NT2/D1 (cell line): ENCODE data around the gene KIF7.

Experiments used
- DNase-seq: peaks from one replicate; pipeline ENCODE4 v3.0.0-alpha.2; 2011; ENCODE audit warnings: low read depth, low spot score
- H3K27me3 ChIP-seq: 2 replicates; pipeline ENCODE4 v1.6.0; 2011; ENCODE audit warnings: mild to moderate bottlenecking; ENCODE audit not compliant: insufficient read length, insufficient read depth
- H3K36me3 ChIP-seq: 2 replicates; pipeline ENCODE4 v1.6.1; 2011; ENCODE audit warnings: mild to moderate bottlenecking, low read length, mixed read lengths; ENCODE audit not compliant: insufficient read depth, insufficient read length
- H3K4me1 ChIP-seq: 2 replicates; pipeline ENCODE4 v1.5.1; 2011; ENCODE audit not compliant: insufficient read depth, insufficient read length
- H3K4me3 ChIP-seq: 2 replicates; pipeline ENCODE4 v1.5.1; 2011; ENCODE audit warnings: low read depth; ENCODE audit not compliant: insufficient read length
- H3K9ac ChIP-seq: 2 replicates; pipeline ENCODE4 v1.6.0; 2011; ENCODE audit warnings: low read depth; ENCODE audit not compliant: insufficient read length
- H3K9me3 ChIP-seq: 2 replicates; pipeline ENCODE4 v1.5.1; 2011; ENCODE audit warnings: mild to moderate bottlenecking, low read length; ENCODE audit not compliant: insufficient read depth
- SUZ12 ChIP-seq: IDR thresholded peaks from 2 replicates; pipeline ENCODE4 v1.6.1; 2011; ENCODE audit not compliant: insufficient read length, insufficient read depth; ENCODE audit errors: extremely low read depth
- YY1 ChIP-seq: IDR thresholded peaks from 2 replicates; pipeline ENCODE4 v1.6.1; 2011; ENCODE audit not compliant: insufficient read length, insufficient read depth
- ZNF274 ChIP-seq: IDR thresholded peaks from 2 replicates; pipeline ENCODE4 v1.6.1; 2011; ENCODE audit warnings: mild to moderate bottlenecking, low read depth, low read length

Gene KIF7

DNA sequence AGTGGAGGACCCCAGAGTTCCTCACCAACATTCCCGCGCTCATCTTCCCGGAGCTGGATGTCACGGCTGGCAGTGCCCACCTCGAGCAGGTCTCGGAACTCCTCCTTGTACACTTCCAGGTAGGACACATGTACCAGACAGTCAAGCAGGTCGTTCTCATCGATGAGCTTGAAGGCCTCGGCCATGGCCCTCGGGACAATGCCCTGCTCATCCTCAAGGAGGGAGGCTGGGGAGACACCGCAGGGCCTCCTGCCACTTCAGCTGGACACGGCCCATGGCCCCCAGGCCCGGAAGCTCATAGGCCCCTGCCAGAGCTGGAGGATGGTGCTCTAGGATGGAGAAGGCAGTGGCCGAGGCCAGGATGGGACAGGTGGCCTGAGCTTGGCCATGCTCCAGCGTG, 5.6 kb downstream of the KIF7 start:
- no peak overlapping the region for H3K4me3 ChIP-seq

GRCh38 chr15:89649013-89649625, 6.1 kb downstream of the KIF7 start:
- no peak overlapping the region for H3K9ac ChIP-seq
- no peaks in the 10 kb centered on the region for H3K9me3 ChIP-seq
- H3K36me3 ChIP-seq, result peaks cover 83% of the 10 kb centered on the region
- no peaks in the 10 kb centered on the region for H3K27me3 ChIP-seq
- H3K4me3 ChIP-seq, result no peak overlapping the region
- peaks cover 7% of the 10 kb centered on the region for H3K4me1 ChIP-seq
- no peak for DNase-seq
- no peak for TF ChIP-seq YY1
- no peak for TF ChIP-seq ZNF274
- no peak for TF ChIP-seq SUZ12

More for the DNA sequence above, 5.6 kb downstream of the KIF7 start:
- Histone ChIP-seq H3K9ac (no peak overlapping the region), H3K4me1 (peaks cover 7% of the 10 kb centered on the region), H3K27me3 (peaks cover 6% of the 10 kb centered on the region), H3K9me3 (no peaks in the 10 kb centered on the region), H3K36me3 (peaks cover 78% of the 10 kb centered on the region)
- TF ChIP-seq ZNF274, result no peak
- TF ChIP-seq YY1, result no peak
- no peak for DNase-seq

DNA sequence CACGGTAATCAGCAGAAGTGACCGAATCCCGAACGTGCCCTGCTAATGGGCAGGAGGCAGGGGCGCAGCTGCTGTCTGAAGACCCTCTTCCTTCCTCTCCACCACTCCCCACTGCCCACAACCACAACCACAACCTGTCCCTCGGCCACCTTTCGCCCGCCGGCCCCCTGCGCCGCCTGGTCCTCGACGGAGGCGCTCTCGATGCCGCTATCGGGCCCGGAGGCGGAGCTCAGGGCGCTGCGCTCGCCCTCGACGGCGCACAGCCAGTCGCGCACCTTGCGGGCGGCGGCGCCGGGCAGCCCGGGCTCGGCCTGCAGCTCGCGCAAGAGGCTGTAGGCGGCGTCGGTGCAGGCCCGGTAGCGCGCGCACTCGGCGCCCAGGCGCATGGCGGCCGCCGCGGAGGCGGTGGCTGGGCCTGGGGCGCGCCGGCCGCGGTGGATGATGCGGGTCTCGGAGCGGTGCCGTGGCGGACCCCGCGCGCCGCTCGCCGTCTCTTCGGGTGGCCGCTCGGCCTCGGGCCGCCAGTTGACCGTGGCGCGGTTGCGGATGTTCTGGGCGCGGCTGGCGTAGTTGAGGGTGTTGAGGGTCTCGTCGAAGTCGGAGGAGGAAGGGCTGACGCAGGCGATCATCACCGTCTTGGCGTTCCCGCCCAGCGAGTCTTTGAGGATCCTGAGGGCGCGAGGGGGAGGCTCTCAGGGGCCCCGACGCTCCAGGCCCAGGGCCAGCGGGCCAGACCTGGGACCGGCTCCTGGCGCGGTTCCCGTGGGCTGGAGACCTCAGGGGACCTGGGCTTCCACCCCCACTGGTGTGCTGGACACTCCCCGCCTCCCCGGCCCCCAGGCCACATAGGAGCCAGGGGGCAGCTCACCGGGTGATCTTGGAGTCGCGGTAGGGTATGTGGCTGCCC, 6.9 kb downstream of the KIF7 start:
- TF ChIP-seq ZNF274, result no peak
- TF ChIP-seq SUZ12, result no peak
- TF ChIP-seq YY1, result no peak
- Histone ChIP-seq H3K27me3 (no peaks in the 10 kb centered on the region), H3K9ac (no peak overlapping the region), H3K9me3 (no peaks in the 10 kb centered on the region), H3K4me3 (no peak overlapping the region), H3K4me1 (peaks cover 5% of the 10 kb centered on the region), H3K36me3 (peaks cover 88% of the 10 kb centered on the region)
- DNase-seq, result no peak

DNA sequence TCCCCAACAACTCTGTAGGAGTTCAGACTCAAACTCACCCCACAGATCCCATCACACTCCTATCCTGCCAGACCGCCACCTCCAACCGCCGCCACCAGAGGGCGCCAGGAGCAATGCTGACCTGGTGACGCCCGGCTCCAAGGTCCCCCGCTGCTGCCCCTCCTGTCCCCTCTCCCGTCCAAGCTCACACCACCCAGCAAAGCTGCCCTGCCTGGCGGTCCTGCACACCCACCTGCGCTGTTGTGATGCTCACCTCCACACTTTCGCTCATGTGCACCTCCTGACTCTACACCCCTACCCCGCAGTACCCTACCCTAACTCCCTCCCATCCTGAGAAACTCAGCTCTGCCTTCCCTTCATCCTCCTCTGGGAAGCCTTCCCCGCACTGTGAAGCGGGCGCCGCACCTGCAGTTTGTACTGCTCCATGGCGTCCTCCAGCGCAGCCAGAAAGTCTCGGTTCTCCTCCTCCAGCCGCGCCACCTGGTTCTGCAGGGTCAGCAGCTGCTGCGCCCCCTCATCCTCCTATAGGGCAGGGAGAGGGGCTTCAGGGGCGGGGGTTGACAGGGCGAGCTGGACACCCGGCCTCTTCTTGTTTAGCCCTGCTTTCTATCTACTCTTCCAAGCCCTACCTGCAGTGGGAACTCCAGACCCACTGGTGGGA, 7.9 kb downstream of the KIF7 start:
- H3K36me3 ChIP-seq, result peaks cover 84% of the 10 kb centered on the region
- no peak overlapping the region for H3K4me3 ChIP-seq
- H3K9me3 ChIP-seq, result no peaks in the 10 kb centered on the region
- H3K4me1 ChIP-seq, result peaks cover 3% of the 10 kb centered on the region
- TF ChIP-seq YY1, result no peak
- DNase-seq, result peak; percentile 49
- no peak overlapping the region for H3K9ac ChIP-seq
- H3K27me3 ChIP-seq, result no peaks in the 10 kb centered on the region

GRCh38 chr15:89646416-89647141, 8.7 kb downstream of the KIF7 start:
- H3K36me3 ChIP-seq, result peaks cover 84% of the 10 kb centered on the region
- H3K4me1 ChIP-seq, result peaks cover 3% of the 10 kb centered on the region
- no peaks in the 10 kb centered on the region for H3K27me3 ChIP-seq
- H3K9ac ChIP-seq, result no peak overlapping the region
- no peak for DNase-seq
- H3K9me3 ChIP-seq, result no peaks in the 10 kb centered on the region
- H3K4me3 ChIP-seq, result no peak overlapping the region
- TF ChIP-seq ZNF274 (no peak), YY1 (no peak), SUZ12 (no peak)

DNA sequence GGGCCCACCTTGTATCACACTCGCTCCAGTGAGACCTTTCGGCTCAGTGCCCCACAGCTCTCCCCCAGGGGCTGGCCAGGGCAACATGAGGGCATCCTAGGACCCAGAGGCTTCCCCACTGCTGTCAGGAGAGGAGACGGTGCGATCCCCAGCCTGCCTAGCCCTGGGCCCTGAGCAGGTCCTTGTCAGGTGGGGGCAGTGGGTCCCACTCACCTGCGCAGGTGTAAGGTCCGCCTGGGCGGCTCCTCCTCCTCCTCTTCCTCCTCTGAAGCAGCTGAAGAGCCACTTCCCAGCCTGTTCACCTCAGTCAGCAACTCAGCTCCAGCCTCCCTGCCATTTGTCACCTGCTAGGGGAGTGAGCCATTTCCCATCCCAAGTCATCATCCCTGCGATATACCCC, 9.6 kb downstream of the KIF7 start:
- Histone ChIP-seq H3K4me3 (no peak overlapping the region), H3K27me3 (no peaks in the 10 kb centered on the region), H3K9me3 (no peaks in the 10 kb centered on the region), H3K9ac (no peak overlapping the region), H3K4me1 (peaks cover 3% of the 10 kb centered on the region), H3K36me3 (peaks cover 90% of the 10 kb centered on the region)
- no peak for DNase-seq
- TF ChIP-seq SUZ12 (no peak), YY1 (no peak)
